ENCODE results near the gene RNASE12. TPM values are rescaled to one million over a fixed set of nuclear protein-coding genes. Genes with fewer than 3 reads are reported as not detected.

The RNASE12 gene
- total RNA-seq, 1 donor from 2014 or later = not detected

GRCh38 chr14:20551606-20552005 is 39.6 kb downstream of the RNASE12 start:
- no peak overlapping the region for H3K4me3 ChIP-seq
- intact Hi-C loops (cut with DNase I) = no loop called here
- H3K27ac ChIP-seq = no peak overlapping the region
- H3K27me3 ChIP-seq = no peaks in the 10 kb centered on the region
- H3K36me3 ChIP-seq = no peaks in the 10 kb centered on the region
- no peak for DNase-seq (ENCODE audit: extremely low spot score in 2 of 2)
- no peaks in the 10 kb centered on the region for H3K9me3 ChIP-seq
- no peak for TF ChIP-seq POLR2AphosphoS5 (IDR thresholded peaks at IDR 0.05; ENCODE audit: insufficient read depth in 1 of 2, low read depth in 1 of 2)
- TF ChIP-seq CTCF (IDR thresholded peaks at IDR 0.05) = no peak
- no peak for TF ChIP-seq POLR2A (IDR thresholded peaks at IDR 0.05)
- no peaks in the 10 kb centered on the region for H3K4me1 ChIP-seq

- DNase-seq (ENCODE audit: extremely low spot score in 2 of 2) = no peak
- Histone ChIP-seq H3K4me3 (no peak overlapping the region), H3K27ac (no peak overlapping the region), H3K4me1 (no peaks in the 10 kb centered on the region), H3K27me3 (no peaks in the 10 kb centered on the region), H3K9me3 (no peaks in the 10 kb centered on the region), H3K36me3 (no peaks in the 10 kb centered on the region)
- intact Hi-C loops (cut with DNase I) = no loop called here
- TF ChIP-seq POLR2A (IDR thresholded peaks at IDR 0.05) = no peak
- no peak for TF ChIP-seq POLR2AphosphoS5 (IDR thresholded peaks at IDR 0.05; ENCODE audit: insufficient read depth in 1 of 2, low read depth in 1 of 2)
- TF ChIP-seq CTCF (IDR thresholded peaks at IDR 0.05) = no peak
These were observed 40.2 kb downstream of the RNASE12 start for GRCh38 chr14:20550926-20551325.

- intact Hi-C loops (cut with DNase I) = no loop called here
These were observed 42.6 kb downstream of the RNASE12 start for GRCh38 chr14:20548414-20549158.

GRCh38 chr14:20546877-20547276 is 44.3 kb downstream of the RNASE12 start:
- intact Hi-C loops (cut with DNase I) = no loop called here
- no peak for DNase-seq (ENCODE audit: extremely low spot score in 2 of 2)
- no peaks in the 10 kb centered on the region for H3K9me3 ChIP-seq
- H3K27ac ChIP-seq = no peak overlapping the region
- no peaks in the 10 kb centered on the region for H3K27me3 ChIP-seq
- H3K4me3 ChIP-seq = no peak overlapping the region
- H3K36me3 ChIP-seq = no peaks in the 10 kb centered on the region
- no peaks in the 10 kb centered on the region for H3K4me1 ChIP-seq
- TF ChIP-seq POLR2AphosphoS5 (IDR thresholded peaks at IDR 0.05; ENCODE audit: insufficient read depth in 1 of 2, low read depth in 1 of 2) (no peak), POLR2A (IDR thresholded peaks at IDR 0.05) (no peak), CTCF (IDR thresholded peaks at IDR 0.05) (no peak)

More at GRCh38 chr14:20548414-20549158, 42.6 kb downstream of the RNASE12 start:
- Histone ChIP-seq H3K36me3 (no peaks in the 10 kb centered on the region), H3K4me3 (no peak overlapping the region), H3K9me3 (no peaks in the 10 kb centered on the region), H3K27ac (no peak overlapping the region), H3K4me1 (no peaks in the 10 kb centered on the region), H3K27me3 (no peaks in the 10 kb centered on the region)
- TF ChIP-seq POLR2AphosphoS5 (IDR thresholded peaks at IDR 0.05; ENCODE audit: insufficient read depth in 1 of 2, low read depth in 1 of 2) (no peak), CTCF (IDR thresholded peaks at IDR 0.05) (no peak), POLR2A (IDR thresholded peaks at IDR 0.05) (no peak)
- no peak for DNase-seq (ENCODE audit: extremely low spot score in 2 of 2)

Other genes starting within 250 kb of the RNASE12 start
- 5.9 TPM for gene PARP2, start 247.7 kb downstream of the RNASE12 start, total RNA-seq
- gene TEP1, start 177.9 kb downstream of the RNASE12 start, total RNA-seq = 24.6 TPM
- 1.2 TPM for gene KLHL33, start 155.2 kb downstream of the RNASE12 start, total RNA-seq
- gene OSGEP, start 136.6 kb downstream of the RNASE12 start, total RNA-seq = 60.9 TPM
- gene APEX1, start 136.2 kb downstream of the RNASE12 start, total RNA-seq = 95.5 TPM
- gene PIP4P1, start 129.9 kb downstream of the RNASE12 start, total RNA-seq = 24.1 TPM
- 64.6 TPM for gene PNP, start 122.0 kb downstream of the RNASE12 start, total RNA-seq
- not detected for gene RNASE10, start 85.8 kb downstream of the RNASE12 start, total RNA-seq
- not detected for gene RNASE9, start 30.3 kb downstream of the RNASE12 start, total RNA-seq
- not detected for gene RNASE11, start 3.4 kb downstream of the RNASE12 start, total RNA-seq
- not detected for gene OR6S1, start 50.3 kb upstream of the RNASE12 start, total RNA-seq
- gene RNASE4, start 93.2 kb upstream of the RNASE12 start, total RNA-seq = 132 TPM
- gene ANG, start 97.4 kb upstream of the RNASE12 start, total RNA-seq = 34.9 TPM
- not detected for gene EDDM3A, start 154.5 kb upstream of the RNASE12 start, total RNA-seq
- not detected for gene EDDM3B, start 177.0 kb upstream of the RNASE12 start, total RNA-seq
- 4.7 TPM for gene RNASE6, start 189.9 kb upstream of the RNASE12 start, total RNA-seq
- 174 TPM for gene RNASE1, start 211.5 kb upstream of the RNASE12 start, total RNA-seq

All from vagina (tissue), 2 donors.